Measurements from ENCODE around the gene APOL1.
A peak's percentile ranks its signal among the peaks of the same experiment; 100 is the strongest.
"Not testable (repeated sequence)": the region's sequence is repeated elsewhere in the genome, so short reads cannot be mapped to it uniquely, and the experiment has no call there.

APOL1 gene, protein sequence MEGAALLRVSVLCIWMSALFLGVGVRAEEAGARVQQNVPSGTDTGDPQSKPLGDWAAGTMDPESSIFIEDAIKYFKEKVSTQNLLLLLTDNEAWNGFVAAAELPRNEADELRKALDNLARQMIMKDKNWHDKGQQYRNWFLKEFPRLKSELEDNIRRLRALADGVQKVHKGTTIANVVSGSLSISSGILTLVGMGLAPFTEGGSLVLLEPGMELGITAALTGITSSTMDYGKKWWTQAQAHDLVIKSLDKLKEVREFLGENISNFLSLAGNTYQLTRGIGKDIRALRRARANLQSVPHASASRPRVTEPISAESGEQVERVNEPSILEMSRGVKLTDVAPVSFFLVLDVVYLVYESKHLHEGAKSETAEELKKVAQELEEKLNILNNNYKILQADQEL

DNA sequence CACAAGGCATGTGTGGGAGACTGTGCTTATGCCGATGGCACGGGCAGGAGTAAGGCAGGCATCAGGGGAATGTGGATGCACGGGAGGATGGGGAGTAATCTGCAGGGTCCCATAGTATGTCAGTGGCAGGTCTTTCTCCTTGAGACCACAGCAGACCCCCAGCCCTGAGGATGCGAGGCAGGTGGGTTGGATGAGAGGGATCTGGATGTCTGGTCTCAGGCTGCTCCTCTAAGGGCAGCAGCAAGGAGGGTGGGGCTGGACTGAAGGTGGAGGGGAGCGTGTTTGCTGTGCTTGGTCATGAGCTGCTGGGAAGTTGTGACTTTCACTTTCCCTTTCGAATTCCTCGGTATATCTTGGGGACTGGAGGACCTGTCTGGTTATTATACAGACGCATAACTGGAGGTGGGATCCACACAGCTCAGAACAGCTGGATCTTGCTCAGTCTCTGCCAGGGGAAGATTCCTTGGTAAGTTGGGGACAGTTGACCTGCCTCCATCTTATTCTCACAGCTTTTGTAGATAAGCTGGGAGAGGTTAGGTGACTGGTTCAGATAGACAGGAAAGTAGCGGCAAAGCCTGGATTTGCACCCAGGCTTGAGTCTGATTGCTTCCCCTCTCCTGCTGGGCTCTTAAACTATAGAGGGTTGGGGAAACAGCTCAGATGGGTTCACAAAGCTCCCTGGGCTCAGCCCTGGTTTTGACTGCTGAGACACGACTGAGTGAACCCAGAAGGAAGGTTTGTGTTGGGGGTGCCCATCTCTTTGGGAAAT is at the start of gene APOL1:
Gene APOL1 (plus strand): TSS at position 380 of the 769 bp plus-strand sequence. CDS start 1,823 bp downstream, outside the sequence.
- DNase-seq = no peak

DNA sequence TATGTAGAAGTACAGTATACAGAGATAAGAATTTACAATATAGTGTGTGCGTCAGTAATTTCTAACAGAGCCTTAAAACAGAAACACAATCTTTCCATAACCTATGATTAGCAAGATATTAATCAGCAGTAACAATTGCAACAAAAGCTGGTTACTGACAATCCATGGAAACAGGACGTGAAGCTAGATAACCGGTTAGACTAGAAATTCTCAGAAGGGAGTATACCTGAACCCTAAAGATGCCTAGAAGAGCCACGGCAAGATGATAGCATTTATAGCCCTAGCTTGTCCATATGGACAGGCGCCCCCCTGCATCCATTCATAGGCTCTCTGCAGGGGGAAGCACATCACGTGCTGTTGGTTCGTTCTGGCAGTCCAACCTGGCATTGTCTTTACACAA is 49.5 kb upstream of the APOL1 start:
- DNase-seq = not testable (repeated sequence)

DNA sequence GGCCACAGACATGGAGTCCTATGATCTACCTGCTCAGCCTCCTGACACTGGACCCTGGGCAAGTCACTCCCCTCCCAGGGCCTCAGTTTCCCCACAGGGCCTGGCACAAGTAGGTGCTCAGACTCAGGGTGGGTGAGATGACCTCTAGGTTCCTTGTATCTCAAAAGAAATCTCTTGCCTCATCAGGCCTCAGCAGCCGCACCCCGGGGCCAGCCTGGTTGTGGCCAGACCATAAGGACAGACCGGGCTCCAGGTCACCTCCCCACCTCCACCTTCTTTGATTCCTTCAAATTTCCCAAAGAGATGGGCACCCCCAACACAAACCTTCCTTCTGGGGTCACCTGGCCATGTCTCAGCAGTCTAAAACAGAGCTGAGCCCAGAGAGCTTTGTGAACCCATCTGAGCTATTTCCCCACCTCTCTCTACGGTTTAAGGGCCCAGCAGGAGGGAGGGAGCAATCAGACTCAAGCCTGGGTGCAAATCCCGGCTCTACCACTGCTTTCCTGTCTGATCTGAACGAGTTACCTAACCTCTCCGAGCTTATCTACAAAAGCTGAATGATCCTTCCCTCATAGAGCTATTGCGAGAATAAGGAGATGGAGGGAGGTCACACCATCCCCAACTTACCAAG is 48.8 kb upstream of the APOL1 start:
- DNase-seq = no peak

DNA sequence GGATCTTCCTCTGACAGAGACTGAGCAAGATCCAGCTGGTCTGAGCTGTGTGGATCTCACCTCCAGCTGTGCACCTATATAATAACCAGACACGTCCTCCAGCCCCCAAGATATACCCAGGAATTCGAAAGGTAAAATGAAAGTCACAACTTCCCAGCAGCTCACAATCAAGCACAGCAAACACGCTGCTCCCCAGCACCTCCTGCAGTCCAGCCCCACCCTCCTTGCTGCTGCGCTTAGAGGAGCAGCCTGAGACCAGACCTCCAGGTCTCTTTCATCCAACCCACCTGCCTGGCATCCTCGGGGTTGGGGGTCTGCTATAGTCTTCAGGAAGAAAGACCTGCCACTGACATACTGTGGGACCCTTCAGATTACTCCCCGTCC is 48.3 kb upstream of the APOL1 start:
- DNase-seq = no peak

DNA sequence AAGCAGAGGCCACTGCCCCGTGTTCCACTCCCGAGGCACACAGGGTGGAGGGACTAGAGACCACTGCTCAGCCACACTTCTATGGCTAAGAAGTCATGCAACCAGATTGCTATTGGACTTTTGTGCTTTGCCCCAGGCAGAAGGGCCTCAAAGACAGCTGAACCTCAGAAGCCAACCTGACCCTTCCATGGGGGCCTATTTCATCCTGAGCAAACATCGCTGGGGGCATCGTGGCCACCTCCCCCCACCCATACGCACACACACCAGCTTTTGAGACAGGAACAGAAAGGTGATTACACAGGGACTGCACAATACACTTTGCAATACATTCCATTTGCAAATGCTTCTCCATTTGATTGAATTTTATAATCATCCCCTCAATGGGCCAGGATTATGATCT is 47.4 kb upstream of the APOL1 start:
- not testable (repeated sequence) for DNase-seq

DNA sequence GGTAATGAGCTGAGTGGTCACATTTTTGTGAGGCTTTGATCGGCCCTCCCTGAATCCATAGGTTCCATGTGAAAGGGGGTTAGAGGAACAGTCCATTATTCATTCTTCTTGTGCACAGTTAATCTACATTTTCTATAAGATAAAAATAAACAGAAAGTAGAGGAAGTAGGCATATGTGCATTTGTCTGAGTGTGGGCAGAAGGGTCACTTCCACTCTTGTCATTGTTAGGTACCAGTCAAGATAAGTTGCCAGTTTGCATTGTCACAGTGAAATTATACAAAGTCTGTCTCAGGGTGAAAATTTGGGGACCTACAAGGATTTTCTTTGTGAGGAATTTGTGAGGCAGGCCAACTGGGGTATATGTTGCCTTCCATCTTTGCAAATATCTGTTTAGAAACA is 46.7 kb upstream of the APOL1 start:
- no peak for DNase-seq

DNA sequence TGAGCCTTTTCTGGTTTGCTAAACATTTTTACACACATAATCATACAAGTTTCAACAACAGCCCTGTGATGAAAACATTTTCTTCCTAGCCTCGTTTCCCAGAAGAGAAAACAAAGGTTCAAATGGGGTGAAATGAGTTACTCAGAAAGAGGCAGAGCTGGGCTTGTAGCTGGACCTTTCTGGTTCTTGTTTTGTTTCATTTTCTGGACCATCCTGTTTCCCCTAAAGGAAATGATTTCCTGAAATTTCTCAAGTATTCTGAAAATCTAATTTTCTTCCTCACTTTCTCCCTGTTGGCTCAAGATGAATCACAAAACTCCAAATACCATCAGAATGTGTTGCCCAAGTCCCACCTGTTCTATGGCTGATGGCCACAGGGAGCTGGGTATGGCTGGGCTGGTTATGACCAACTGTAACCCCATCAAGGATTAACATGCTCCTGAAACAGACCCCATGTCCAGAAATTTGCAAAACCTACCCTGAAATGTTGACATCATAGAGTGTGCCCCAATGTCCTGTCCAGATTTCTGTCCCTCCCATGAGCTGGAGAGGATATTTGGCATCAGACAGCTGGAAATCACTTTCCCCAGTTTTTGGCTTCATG is 44.7 kb upstream of the APOL1 start:
- no peak for DNase-seq

DNA sequence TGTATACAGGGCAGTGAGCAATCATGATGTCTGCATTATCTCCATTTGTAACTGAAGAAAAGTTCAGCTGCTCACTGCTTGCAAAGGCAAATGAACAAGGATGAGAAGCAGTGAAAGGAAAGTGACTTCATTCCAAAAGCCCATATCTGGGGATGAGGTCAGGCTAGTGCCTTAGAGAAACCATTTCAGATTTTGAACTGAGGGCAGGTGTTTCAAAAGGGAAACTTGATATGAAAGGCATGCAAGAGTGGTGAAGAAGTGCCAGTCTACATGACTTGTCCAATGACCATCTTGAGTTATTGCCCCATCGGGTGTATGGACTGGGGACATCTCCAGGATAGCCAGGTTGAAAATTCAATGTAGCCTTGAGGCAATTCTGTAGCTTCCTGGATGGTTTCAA is 44.0 kb upstream of the APOL1 start:
- DNase-seq = no peak

DNA sequence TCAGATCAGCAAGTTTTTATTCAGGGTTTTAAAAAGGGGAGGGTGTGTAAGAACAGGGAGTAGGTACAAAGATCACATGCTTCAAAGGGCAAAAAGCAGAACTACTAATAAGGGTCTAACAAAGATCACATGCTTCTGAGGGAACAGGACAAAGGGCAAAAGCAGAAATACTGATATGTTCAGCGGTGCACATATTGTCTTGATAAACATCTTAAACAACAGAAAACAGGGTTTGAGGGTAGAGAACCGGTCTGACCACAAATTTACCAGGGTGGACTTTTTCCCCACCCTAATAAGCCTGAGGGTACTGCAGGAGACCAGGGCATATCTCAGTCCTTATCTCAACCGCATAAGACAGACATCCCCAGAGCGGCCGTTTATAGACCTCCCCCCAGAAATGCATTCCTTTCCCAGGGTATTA is 43.4 kb upstream of the APOL1 start:
- DNase-seq = not testable (repeated sequence)

DNA sequence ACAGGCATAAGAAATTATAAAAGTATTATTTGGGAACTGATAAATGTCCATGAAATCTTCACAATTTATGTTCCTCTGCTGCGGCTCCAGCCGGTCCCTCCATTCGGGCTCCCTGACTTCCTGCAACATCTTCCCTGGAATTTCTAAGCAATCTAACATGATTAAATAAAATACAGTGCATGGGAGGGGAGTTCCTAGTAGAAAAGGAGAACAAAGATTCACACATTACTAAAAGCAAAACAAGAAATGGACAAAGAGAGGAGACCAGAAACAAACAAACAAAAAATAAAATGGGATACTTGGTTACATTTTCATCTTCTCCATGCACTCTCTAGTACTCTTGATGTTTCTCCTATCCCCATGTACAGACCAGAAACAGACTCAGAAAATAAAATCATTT is 42.7 kb upstream of the APOL1 start:
- DNase-seq = no peak

DNA sequence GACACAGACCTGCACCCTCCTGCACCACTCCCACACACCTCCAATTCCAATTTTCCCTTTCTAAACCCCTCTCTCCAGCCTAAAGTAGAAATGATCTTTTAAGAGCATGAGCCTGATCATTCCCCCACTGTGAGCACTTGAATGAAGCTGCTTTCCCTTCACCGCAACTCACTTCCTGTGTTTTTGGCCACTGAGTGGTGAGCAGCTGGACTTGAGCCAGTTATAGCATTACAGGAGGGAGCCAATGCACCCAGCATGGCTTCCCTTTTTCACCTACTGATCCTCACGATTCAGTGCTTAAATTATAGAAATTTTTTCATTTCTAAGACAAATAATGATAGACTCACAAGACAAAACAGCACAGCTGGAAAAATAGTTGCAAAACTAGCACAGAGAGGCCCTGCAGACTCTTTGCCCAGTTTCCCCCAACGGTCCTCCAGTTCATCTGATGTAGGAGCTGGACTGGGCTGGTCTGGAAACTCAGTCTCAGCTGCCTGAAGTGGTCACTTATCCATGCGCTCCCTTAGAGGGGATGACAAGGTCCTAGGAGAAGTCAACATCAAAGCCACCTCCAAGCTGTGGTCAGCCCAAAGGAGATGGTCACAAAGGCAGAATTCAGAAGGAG is 41.6 kb upstream of the APOL1 start:
- DNase-seq = no peak

DNA sequence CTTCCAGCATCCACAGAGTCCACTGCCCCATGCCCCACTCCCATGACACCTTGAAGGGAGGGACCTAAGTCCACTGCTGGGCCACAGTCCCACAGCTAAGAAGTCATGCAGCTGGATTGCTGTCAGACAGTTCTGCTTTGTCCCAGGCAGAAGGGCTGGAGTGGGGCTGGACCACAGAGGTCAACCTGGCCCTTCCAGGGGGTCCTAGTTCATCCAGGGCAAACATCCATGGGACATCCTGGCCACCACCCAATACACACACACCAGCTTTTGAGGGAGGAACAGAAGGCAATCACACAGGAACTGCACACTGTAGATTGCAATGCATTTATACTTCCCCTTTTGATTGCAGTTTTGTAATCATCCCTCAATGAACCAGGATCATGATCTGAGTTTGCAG is 40.0 kb upstream of the APOL1 start:
- no peak for DNase-seq

DNA sequence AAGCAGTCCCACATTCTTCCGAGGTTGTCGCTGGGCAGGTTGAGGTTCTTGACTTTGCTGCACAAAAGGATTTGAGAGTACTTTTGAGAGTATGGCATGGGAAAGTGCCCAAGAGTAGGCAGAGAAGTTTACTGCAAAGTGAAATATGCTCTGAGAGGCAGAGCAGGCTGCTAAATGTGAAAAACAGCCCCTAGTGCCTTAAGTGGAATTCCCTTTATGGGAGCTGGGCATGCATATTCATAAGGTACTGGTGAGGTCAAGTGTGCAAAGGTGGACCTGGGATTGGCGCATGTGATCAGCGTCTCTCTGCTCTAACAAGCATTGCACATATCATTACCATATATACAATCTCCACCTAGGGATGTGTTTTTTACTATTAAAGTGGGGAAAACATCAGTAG is 39.3 kb upstream of the APOL1 start:
- DNase-seq = no peak

DNA sequence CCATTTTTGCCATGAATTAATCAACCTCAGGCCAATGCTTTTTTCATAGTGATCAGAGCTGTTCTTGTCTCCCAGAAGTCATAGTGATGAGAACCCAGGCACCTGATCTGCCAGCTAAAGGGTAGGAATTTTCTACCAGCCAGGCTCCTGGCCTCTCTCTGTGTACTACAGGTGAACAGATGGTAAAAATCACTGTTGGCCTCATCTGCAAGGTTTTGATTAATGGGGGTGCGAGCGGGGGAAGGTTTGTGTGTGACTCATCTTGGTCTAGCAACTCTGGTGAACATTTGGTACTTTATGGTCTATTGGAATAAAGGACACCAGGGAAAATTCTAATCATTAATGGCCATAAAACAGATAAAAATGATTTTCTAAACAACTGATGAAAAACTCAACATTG is 37.0 kb upstream of the APOL1 start:
- DNase-seq = no peak

DNA sequence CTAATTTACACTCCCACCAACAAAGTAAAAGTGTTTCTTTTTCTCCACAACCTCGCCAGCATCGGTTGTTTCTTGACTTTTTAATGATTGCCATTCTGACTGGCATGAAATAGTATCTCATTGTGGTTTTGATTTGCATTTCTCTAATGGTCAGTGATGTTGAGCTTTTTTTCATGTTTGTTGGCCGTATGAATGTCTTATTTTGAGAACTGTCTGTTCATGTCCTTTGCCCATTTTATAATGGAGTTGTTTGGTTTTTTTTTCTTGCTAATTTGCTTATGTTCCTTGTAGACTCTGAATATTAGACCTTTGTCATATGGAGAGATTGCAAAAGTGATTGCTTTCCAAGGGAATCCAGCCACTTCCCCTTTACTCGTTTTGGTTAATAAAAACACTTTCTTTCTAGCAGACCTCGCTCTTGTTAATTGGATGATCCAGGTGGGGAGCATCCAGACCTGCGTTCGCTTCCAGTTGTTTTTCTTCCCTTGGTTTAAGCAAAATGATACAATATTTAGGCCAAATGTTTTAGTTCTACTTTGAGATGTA is 34.2 kb upstream of the APOL1 start:
- no peak for DNase-seq

DNA sequence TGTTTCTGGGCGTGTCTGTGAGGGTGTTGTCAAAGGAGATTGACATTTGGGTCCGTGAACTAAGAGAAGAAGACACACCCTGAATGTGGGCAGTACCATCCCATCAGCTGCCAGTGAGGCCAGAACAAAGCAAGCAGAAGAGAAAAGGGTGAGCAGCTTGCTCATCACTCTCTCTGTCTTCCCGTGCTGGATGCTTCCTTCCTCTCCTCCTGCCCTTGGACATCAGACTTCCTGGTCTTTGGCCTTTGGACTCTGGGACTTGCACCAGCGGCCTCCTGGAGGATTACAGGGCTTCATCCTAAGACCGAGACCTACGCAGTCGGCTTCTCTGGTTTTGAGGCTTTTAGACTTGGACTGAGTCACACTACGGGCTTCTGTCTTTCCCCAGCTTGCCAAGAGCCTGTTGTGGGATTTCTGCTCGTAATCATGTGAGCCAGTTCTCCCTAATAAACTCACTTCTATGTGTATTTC is 32.4 kb upstream of the APOL1 start:
- DNase-seq = peak in 1 of 58 donors; percentile 29

DNA sequence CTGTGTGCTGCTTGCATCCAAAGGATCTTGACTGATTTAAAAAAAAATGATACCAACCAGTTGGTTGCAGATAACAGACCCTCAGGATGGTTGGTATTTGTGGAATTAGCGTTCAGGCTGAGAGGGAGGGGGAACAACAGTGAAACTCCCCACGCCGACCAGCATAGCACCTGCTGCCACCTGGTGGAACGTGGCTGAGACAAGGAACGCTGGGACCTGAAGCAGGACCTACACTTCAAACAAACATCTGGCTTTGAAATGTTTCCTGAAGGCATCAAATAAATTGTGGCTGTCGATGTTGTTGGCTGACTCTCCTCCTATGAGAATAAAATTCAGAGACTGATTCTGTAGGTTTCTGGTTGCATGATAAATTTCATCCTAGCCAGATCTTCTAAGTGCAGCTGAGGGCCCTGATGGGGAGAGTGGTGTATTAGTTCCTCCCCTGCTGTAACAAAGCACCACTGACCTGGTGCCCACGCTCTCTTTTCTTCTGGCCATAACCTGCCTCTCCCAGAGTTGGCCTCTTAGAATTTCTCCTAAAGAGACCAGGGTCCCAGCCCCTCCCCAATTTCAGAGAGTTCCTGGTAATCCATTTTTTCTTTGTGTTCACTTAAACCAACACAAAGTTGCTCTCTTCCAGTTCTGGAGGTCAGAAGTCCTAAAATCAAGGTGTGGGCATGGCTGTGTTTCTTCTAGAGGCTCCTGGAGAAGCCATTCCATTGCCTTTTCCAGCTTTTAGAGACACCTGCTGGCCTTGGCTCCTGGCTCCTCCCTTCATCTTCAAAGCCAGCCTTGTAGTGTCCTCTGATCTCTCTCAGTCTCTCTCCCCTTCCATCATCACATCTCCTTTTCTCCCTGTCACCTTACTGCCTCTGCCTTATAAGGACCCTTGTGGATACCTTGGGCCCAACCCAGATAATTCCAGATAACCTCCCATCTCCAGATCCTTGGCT is 30.9 kb upstream of the APOL1 start:
- peak in 17 of 58 donors; percentile 6 to 40 (median 22) for DNase-seq

DNA sequence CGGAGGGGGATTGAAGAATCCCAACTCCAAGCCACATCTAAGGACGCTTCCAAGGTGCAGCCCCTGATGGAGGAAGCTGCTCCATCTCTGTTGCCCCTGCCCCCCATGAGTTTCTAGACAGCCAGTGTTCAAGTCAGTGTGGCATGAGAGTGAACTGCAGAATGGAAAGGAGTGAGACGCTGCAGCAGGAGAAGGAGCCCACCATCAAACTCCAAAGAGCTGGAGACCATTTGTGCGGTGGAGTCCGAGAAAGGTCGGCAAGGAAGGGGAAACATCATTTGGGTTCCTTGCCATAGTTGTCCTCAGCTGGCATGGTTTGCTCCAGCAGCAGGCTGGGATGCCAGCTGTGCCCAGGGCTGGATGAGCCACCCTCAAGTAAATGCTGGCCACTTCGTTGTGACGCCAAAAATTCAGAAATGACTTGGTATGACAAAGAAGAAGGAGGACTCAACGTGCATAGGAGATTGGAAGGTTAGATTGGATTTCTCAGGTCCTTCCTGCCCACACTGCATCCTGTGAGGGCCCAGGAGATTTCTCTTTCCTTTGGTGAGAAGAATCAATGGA is 30.0 kb upstream of the APOL1 start:
- no peak for DNase-seq

DNA sequence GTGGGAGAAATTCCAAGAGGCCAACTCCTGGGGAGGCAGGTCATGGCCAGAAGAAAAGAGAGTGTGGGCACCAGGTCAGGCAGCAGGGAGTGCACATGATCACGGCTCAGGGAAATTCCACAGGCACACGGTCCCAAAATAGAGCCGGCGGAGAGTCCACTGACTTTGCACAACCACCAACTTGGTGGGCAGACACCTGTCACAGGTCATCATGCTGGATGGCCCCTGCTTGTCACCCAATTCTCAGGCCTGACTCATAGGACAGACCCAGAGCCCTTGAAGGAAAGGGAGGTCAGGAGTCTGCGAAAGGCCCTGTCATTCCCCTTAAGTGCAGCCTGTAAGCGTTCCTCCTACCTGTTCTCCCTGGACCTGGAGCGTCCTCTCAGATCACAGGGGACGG is 29.4 kb upstream of the APOL1 start:
- no peak for DNase-seq

Measured in anterior cingulate cortex (tissue), 58 donors.